Glutamatergic neuron (in vitro differentiated cells): Measurements from ENCODE around the gene TMEM80. TPM values are rescaled to one million over a fixed set of nuclear protein-coding genes. Genes with fewer than 3 reads are reported as not detected.

ENCODE experiments used
- DNase-seq: peaks from one replicate; pipeline ENCODE4 v3.0.0; 2022
- H3K27ac Mint-ChIP-seq: one replicate; pipeline ENCODE4 v1.8.0; 2020; ENCODE audit warnings: mild to moderate bottlenecking, mixed read lengths, inconsistent platforms; ENCODE audit not compliant: unreplicated experiment
- H3K27me3 Mint-ChIP-seq: one replicate; pipeline ENCODE4 v1.8.0; 2020; ENCODE audit warnings: mild to moderate bottlenecking, moderate library complexity, mixed read lengths, inconsistent platforms; ENCODE audit not compliant: unreplicated experiment
- H3K36me3 Mint-ChIP-seq: one replicate; pipeline ENCODE4 v1.8.0; 2020; ENCODE audit warnings: mild to moderate bottlenecking, mixed read lengths, inconsistent platforms; ENCODE audit not compliant: unreplicated experiment
- H3K4me1 Mint-ChIP-seq: one replicate; pipeline ENCODE4 v1.8.0; 2020; ENCODE audit warnings: mild to moderate bottlenecking, low read depth, mixed read lengths, inconsistent platforms; ENCODE audit not compliant: unreplicated experiment
- H3K4me3 Mint-ChIP-seq: one replicate; pipeline ENCODE4 v1.8.0; 2020; ENCODE audit warnings: mild to moderate bottlenecking, mixed read lengths, inconsistent platforms; ENCODE audit not compliant: unreplicated experiment
- H3K9me3 Mint-ChIP-seq: one replicate; pipeline ENCODE4 v1.8.0; 2020; ENCODE audit warnings: mild to moderate bottlenecking, moderate library complexity, mixed read lengths, inconsistent platforms; ENCODE audit not compliant: unreplicated experiment
- total RNA-seq: library from RNA; stranded (reverse); fragmentation: NEBNext Ultra II Directional; extraction: Animal tissue kit (Norgen Biotek cat#: 25700); gene quantifications from one replicate; pipeline ENCODE4 v1.2.1, GENCODE V29; 2021; ENCODE audit not compliant: unreplicated experiment
- TF ChIP-seq, protein P1 (sequence below): fragments of 200-600 bp; sonication (generic); IDR thresholded peaks from one replicate; pipeline ENCODE4 v1.5.0; 2021; ENCODE audit not compliant: partially characterized antibody, unreplicated experiment

Gene TMEM80
- total RNA-seq, 1 donor from 2014 or later = 29.7 TPM

DNA sequence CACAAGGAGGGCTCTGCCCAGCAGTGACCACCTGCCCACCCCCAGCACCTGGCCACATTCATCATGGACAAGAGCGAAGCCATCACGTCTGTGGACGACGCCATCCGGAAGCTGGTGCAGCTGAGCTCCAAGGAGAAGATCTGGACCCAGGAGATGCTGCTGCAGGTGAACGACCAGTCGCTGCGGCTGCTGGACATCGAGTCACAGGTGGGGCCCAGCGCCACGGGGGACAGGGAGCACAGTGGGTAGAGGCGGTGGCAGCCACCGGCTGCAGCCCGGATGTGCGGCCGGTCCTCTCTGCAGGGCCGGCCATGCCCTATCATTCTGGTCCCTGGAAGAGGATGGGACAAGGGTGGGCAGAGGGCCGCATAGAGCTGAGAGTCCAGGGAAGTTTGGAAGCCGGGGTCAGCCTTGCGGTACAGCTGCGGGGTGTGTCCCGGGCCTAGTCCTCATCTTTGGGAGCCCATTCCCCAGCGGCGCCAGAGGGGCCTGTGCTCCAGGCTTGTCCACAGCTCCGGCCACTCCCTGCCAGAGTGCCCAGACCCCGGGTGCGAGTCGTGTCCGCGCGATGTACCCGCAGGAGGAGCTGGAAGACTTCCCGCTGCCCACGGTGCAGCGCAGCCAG lies 24.5 kb downstream of the TMEM80 start:
- no peak overlapping the region for H3K4me3 Mint-ChIP-seq
- no peak overlapping the region for H3K27ac Mint-ChIP-seq
- H3K27me3 Mint-ChIP-seq = peaks cover 14% of the 10 kb centered on the region
- H3K36me3 Mint-ChIP-seq = peaks cover 3% of the 10 kb centered on the region
- no peaks in the 10 kb centered on the region for H3K4me1 Mint-ChIP-seq
- DNase-seq = no peak
- TF ChIP-seq, protein P1, sequence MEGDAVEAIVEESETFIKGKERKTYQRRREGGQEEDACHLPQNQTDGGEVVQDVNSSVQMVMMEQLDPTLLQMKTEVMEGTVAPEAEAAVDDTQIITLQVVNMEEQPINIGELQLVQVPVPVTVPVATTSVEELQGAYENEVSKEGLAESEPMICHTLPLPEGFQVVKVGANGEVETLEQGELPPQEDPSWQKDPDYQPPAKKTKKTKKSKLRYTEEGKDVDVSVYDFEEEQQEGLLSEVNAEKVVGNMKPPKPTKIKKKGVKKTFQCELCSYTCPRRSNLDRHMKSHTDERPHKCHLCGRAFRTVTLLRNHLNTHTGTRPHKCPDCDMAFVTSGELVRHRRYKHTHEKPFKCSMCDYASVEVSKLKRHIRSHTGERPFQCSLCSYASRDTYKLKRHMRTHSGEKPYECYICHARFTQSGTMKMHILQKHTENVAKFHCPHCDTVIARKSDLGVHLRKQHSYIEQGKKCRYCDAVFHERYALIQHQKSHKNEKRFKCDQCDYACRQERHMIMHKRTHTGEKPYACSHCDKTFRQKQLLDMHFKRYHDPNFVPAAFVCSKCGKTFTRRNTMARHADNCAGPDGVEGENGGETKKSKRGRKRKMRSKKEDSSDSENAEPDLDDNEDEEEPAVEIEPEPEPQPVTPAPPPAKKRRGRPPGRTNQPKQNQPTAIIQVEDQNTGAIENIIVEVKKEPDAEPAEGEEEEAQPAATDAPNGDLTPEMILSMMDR = no peak
- no peaks in the 10 kb centered on the region for H3K9me3 Mint-ChIP-seq

DNA sequence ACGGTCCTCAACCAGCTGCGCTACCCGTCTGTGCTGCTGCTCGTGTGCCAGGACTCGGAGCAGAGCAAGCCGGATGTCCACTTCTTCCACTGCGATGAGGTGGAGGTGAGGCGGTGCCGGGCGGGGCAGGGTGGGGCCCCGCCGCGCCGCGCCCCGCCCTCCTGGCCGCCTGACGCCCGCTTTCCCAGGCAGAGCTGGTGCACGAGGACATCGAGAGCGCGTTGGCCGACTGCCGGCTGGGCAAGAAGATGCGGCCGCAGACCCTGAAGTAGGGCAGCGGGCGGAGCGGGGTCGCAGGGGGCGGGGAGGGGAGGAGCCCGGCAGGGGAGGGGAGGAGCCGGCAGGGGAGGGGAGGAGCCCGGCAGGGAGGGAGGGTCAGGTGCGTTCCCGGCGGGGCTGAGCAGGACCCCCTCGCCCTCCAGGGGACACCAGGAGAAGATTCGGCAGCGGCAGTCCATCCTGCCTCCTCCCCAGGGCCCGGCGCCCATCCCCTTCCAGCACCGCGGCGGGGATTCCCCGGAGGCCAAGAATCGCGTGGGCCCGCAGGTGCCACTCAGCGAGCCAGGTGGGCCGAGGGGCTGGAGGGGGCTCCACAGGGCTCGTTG lies 25.1 kb downstream of the TMEM80 start:
- DNase-seq = peak; percentile 78
- TF ChIP-seq, protein P1 = no peak
- Mint-ChIP-seq H3K4me1 (no peaks in the 10 kb centered on the region), H3K27ac (no peak overlapping the region), H3K36me3 (no peaks in the 10 kb centered on the region), H3K27me3 (peaks cover 12% of the 10 kb centered on the region), H3K4me3 (no peak overlapping the region), H3K9me3 (no peaks in the 10 kb centered on the region)

DNA sequence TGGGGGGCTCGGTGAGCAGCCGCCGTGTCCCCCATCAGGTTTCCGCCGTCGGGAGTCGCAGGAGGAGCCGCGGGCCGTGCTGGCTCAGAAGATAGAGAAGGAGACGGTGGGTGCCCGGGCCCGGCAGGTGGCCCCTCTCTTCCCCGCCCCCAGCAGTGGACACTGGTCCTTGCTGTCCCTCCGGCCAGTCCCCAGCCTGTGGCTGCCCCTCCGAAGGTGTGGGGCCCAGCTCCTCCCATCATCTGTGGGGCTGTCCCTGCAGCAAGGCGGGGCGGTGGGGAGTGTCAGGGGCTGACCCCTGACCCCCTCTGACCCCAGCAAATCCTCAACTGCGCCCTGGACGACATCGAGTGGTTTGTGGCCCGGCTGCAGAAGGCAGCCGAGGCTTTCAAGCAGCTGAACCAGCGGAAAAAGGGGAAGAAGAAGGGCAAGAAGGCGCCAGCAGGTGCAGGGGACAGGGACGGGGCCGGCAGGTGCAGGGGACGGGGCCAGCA lies 25.7 kb downstream of the TMEM80 start:
- Mint-ChIP-seq H3K4me3 (no peak overlapping the region), H3K27ac (no peak overlapping the region), H3K4me1 (no peaks in the 10 kb centered on the region), H3K36me3 (no peaks in the 10 kb centered on the region), H3K9me3 (no peaks in the 10 kb centered on the region), H3K27me3 (peaks cover 12% of the 10 kb centered on the region)
- no peak for DNase-seq
- TF ChIP-seq, protein P1 = no peak

DNA sequence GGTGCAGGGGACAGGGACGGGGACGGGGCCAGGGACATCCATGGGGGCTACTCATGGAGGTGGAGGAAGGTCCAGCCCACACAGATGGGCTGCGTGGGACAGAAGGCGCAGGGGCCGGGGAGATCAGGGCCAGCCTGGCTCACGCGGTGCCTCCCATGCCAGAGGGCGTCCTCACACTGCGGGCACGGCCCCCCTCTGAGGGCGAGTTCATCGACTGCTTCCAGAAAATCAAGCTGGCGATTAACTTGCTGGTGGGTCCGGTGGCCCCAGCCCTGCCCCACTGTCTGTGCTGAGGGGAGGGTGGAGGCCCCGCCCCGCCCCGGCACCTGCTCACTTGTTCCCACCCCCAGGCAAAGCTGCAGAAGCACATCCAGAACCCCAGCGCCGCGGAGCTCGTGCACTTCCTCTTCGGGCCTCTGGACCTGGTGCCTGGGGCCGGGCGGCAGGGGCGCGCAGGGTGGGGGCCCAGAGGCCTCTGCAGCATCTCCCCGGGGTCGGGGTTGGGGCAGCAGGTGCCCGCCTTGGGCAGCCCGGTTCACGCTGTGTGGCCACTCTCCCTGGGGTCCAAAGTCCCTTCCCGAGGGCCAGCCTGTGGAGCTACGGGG lies 26.2 kb downstream of the TMEM80 start:
- no peaks in the 10 kb centered on the region for H3K4me1 Mint-ChIP-seq
- H3K9me3 Mint-ChIP-seq = peaks cover 2% of the 10 kb centered on the region
- H3K4me3 Mint-ChIP-seq = no peak overlapping the region
- TF ChIP-seq, protein P1 = no peak
- H3K36me3 Mint-ChIP-seq = no peaks in the 10 kb centered on the region
- no peak for DNase-seq
- H3K27me3 Mint-ChIP-seq = peaks cover 12% of the 10 kb centered on the region
- no peak overlapping the region for H3K27ac Mint-ChIP-seq

DNA sequence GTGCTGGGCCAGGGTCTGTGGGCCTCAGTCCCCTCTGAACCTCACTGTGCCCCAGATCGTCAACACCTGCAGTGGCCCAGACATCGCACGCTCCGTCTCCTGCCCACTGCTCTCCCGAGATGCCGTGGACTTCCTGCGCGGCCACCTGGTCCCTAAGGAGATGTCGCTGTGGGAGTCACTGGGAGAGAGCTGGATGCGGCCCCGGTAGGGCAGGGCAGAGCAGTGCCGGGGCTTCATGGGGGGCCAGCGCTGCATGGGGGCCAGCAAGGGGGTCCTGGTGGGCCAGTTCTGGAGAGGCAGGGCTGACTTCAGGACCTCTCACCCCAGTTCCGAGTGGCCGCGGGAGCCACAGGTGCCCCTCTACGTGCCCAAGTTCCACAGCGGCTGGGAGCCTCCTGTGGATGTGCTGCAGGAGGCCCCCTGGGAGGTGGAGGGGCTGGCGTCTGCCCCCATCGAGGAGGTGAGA lies 26.8 kb downstream of the TMEM80 start:
- TF ChIP-seq, protein P1 = no peak
- Mint-ChIP-seq H3K4me3 (no peak overlapping the region), H3K9me3 (peaks cover 3% of the 10 kb centered on the region), H3K27me3 (peaks cover 12% of the 10 kb centered on the region), H3K27ac (no peak overlapping the region), H3K36me3 (no peaks in the 10 kb centered on the region), H3K4me1 (no peaks in the 10 kb centered on the region)
- no peak for DNase-seq
